ENCODE results near the gene GABRG2.
"Not testable (repeated sequence)": the region's sequence is repeated elsewhere in the genome, so short reads cannot be mapped to it uniquely, and the experiment has no call there.

The GABRG2 gene

GRCh38 chr5:162067655-162068411 lies at the start of gene GABRG2:
Gene GABRG2 (plus strand): TSS chr5:162067773. CDS start chr5:162068000, 227 bp downstream.
- no peak for DNase-seq

- no peak for DNase-seq
These were observed 42.3 kb upstream of the GABRG2 start for GRCh38 chr5:162025312-162025711.

DNA sequence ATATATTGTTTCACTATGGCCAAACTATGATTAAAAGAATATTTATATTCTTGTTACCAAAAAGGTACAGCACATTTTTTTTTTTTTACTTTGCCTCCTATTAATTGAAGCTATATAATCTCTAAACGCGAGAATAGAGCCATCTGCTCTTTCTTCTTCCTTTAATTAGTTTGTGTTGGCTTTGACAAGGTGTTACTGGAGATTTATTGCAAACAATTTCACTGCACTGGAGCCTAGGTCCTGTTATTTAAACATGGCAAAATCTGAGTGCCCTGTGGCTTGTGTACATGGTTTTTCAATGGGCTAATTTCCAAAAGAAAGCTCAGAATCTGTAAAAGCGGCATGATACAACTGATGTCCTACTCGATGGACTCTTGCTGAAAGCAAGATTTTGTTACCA lies 40.8 kb upstream of the GABRG2 start:
- no peak for DNase-seq

DNA sequence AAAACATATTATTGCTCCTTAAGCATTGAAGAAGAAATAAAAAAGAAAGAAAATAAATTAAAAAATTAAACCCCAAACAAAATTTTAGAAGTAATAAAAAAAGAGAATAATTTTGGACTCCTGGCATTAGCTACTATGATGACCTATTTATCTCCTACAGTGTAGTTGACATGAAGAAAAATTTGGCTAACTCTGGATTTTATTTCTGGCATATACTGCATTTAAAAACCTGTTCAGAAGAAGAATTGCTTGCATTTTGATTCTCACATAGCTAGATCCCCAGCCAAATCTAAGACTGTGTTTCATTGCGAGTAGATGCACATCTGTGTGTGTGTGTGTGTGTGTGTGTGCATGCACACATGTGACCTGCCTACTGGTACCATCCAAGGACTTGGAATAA lies 30.1 kb upstream of the GABRG2 start:
- no peak for DNase-seq

- no peak for DNase-seq
These were observed 20.3 kb upstream of the GABRG2 start for GRCh38 chr5:162047279-162047678.

- DNase-seq, result no peak
These were observed 14.9 kb upstream of the GABRG2 start for GRCh38 chr5:162052676-162053075.

GRCh38 chr5:162055095-162055494 lies 12.5 kb upstream of the GABRG2 start:
- DNase-seq, result not testable (repeated sequence)

DNA sequence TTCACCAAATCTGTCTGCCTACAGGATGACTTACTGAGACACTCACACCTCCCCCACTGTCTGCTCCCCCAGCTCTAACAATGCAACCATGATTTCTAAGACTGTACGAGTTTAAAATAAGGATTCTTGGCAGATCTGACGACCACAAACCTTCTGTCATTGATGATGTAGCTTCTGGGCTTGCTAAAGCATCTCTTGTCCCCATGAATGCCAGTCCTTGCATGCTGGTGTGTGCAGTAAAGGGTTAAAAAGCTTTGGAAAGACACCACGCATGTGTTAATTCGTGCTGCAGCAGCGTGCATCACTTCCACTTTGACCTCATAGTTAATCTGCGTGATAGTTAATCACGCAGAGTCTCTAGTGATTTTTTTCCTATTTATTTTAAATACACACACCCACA lies 411 bp upstream of the GABRG2 start:
- no peak for DNase-seq

DNA sequence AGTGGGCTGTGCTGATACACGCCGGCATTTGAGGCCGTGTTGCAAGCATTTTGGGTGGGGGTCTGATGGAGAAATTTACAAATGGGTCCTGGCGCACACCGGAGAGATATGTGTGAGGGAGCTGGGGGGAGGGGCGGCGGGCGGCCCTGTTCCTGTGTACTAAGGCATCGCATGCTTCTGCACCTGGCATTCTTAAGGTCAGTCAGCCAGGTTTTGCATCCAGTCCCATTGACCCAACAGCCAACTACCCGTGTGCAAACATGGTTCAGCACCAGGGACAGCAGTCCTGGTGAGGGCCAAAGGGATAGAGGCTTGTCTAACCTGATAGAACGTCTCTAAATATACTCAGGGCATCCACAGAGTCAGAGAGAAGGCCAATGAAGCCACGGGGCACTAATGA lies 839 bp downstream of the GABRG2 start:
- no peak for DNase-seq

- DNase-seq, result no peak
These were observed 1.4 kb downstream of the GABRG2 start for GRCh38 chr5:162068936-162069335.

- DNase-seq, result no peak
These were observed 11.2 kb downstream of the GABRG2 start for GRCh38 chr5:162078805-162079204.

DNA sequence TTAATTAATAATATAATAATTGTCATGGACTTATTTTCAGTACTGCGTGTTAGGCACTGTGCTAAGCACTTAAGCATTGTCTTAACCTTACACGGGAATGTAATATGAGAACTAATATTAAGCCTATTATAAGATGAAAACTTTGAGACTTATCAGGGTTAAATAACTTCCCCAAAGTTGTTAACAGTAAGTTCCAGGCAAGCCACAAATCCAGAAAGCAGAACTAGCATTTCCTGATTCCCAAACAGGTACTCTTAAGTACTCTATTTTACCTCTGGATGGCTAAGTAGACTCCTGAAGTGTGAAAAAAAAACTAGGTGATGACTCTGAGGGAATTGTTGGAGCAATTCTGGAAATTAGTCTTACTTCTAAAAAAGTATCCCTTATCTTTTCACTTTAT lies 23.8 kb downstream of the GABRG2 start:
- no peak for DNase-seq

GRCh38 chr5:162096448-162096847 lies 28.9 kb downstream of the GABRG2 start:
- DNase-seq, result no peak

DNA sequence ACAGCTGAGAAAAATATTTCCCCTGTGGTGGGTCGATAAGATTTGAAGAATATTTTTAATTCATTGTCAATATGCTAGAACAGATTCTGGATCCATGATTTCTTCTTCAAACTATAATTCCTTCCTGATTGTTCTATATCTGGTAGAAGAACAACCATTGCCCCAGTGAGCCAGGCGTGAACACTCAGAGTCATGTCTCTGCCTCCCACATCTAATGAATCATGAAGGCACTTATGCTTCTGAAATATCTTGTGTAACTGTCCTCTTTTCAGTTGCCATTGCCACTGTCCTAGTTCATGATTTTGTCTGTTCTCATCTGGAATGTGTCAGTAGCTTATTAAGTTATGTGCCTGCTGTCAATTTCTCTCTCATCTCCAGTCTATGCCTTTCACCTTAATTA lies 40.0 kb downstream of the GABRG2 start:
- DNase-seq, result no peak

DNA sequence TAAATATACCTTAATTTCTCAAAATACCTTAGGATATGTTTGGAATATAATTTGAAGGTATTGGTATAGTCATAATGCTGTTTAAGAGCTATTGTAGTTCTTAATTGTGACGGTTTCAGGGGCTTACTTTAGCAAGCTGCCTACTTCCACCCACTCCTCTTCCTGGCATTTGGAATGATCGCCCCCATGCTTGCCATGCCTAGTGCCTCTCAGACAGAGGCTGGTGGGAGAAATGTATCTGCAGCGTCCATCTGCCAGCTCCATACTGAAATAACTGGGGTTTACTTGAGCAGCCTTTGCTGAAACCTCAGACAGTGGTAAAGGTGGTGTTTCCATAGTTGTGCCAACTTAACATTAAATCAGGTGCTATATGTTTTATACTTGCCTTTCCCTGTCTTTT lies 52.2 kb downstream of the GABRG2 start:
- DNase-seq, result no peak

- DNase-seq, result no peak
These were observed 60.5 kb downstream of the GABRG2 start for GRCh38 chr5:162128117-162128516.

DNA sequence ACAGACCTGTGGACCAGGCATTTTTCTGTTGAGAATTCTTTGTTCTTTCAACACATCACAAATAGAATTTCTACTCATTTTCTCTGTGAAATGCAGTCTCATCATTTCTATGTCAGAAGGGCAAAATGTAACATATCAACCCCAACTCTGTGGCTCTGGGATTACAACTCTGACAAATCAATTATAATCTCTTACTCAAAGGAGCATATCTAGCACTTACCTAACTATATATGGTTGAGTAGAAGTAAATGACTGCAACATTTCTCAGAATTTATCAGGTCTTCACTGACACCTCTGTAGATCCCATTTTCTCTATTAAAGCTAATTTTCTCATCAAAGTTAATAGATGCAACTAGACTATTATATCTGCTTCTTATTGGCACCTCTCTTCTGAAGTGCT lies 64.8 kb downstream of the GABRG2 start:
- DNase-seq, result no peak

GRCh38 chr5:162139190-162139589 lies 71.6 kb downstream of the GABRG2 start:
- no peak for DNase-seq

DNA sequence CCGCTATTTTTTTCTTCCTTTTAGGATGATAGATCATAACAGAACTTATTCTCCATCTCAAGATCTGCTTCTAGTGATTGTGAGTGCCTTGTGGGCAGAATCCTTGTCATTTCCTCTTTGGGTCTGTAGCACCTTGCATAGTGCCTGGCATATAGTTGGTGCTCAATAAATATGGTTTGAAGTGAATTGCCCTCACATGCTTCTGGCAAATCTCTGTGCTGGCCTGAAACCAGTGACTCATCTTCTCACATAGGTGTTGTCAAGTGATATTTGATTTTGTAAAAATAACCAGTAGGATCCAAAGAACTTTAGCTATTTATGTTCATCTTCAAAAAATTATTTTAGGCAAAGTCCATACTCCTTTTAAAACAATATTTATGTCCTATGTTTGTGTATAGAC lies 86.7 kb downstream of the GABRG2 start:
- no peak for DNase-seq

- DNase-seq, result no peak
These were observed 92.8 kb downstream of the GABRG2 start for GRCh38 chr5:162160401-162160800.

GRCh38 chr5:162163663-162164062 lies 96.1 kb downstream of the GABRG2 start:
- no peak for DNase-seq

DNA sequence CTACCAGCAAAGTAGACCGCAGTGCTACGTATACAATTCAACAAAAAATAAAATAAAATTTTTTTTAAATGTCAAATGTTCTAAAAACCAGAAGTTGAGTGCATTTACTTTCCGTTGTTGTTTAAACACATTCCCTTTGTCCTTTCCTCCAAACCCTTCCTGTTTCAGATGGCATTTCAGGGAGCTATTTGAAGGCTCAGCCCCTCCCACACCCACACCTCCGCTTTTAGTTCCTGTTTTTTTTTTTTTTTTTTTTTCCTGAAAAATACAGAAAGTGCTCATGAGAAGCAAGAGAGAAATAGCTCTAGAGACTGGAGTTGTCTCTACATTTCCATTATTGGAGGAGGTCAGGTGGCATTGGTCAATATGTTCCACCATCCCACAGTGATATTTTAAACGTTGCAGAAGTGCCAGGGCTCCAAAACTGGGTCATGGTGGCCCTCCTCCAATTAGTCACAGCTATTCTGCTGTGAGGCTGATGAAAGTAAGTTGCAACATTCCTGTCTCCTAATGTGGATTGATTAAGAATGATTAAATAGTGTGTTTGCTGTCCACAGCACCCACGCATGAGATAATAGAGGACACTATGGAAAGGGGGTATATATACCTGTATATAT lies 106.9 kb downstream of the GABRG2 start:
- DNase-seq, result no peak

- no peak for DNase-seq
These were observed 119.8 kb downstream of the GABRG2 start for GRCh38 chr5:162187371-162187770.

DNA sequence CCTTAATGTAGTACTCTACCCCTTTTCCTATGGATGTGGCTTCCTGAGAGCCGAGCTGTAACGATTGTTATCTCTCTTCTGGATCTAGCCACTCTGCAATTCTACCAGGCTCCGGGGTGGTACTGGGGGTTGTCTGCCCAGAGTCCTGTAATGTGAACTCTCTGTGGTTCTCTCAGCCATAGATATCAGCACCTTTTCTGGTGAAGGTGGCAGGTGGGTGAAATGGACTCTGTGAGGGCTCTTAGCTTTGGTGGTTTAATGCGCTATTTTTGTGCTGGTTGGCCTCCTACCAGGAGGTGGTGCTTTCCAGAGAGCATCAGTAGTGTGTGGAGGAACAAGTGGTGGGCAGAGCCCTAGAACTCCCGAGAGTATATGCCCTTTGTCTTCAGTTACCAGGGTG lies 122.1 kb downstream of the GABRG2 start:
- no peak for DNase-seq

GRCh38 chr5:162193012-162193411 lies 125.4 kb downstream of the GABRG2 start:
- no peak for DNase-seq

Measured in CD4-positive, alpha-beta T cell treated with Interleukin-17A for 1 hour (primary cell).